Mesendoderm (in vitro differentiated cells): ENCODE results near the gene HNRNPK.

Source experiments
- DNase-seq: peaks from one replicate; pipeline ENCODE4 v3.0.0; 2013
- H2AK5ac ChIP-seq: 2 replicates; pipeline ENCODE4 v1.6.1; 2013; ENCODE audit warnings: low read length, inconsistent platforms
- H2BK120ac ChIP-seq: 2 replicates; pipeline ENCODE4 v1.6.1; 2013; ENCODE audit warnings: low read depth, mild to moderate bottlenecking, low read length, moderate library complexity, mixed read lengths
- H2BK15ac ChIP-seq: replicated peaks from 2 replicates; pipeline ENCODE4 v1.6.1; 2013; ENCODE audit warnings: low read depth, mild to moderate bottlenecking, moderate library complexity
- H2BK5ac ChIP-seq: 2 replicates; pipeline ENCODE4 v1.6.1; 2013; ENCODE audit warnings: low read length, inconsistent platforms
- H3K18ac ChIP-seq: 2 replicates; pipeline ENCODE4 v1.6.1; 2013; ENCODE audit warnings: mild to moderate bottlenecking, low read length, mixed read lengths
- H3K23ac ChIP-seq: one replicate; pipeline ENCODE4 v1.6.1; 2013; ENCODE audit warnings: low read length
- H3K27ac ChIP-seq: 2 replicates; pipeline ENCODE4 v1.5.1; 2013; ENCODE audit warnings: low read depth, mild to moderate bottlenecking, inconsistent platforms, low read length, moderate library complexity
- H3K27me3 ChIP-seq: 2 replicates; pipeline ENCODE4 v1.6.1; 2013; ENCODE audit warnings: low read length, control low read depth, mild to moderate bottlenecking, inconsistent platforms; ENCODE audit not compliant: insufficient read depth, poor library complexity
- H3K36me3 ChIP-seq: 2 replicates; pipeline ENCODE4 v1.6.1; 2013; ENCODE audit warnings: low read length, inconsistent platforms; ENCODE audit not compliant: control insufficient read depth, insufficient read depth
- H3K4ac ChIP-seq: one replicate; pipeline ENCODE4 v1.6.1; 2013; ENCODE audit warnings: low read depth, mild to moderate bottlenecking, low read length, moderate library complexity
- H3K4me1 ChIP-seq: 2 replicates; pipeline ENCODE4 v1.6.1; 2013; ENCODE audit warnings: low read depth, low read length, inconsistent platforms; ENCODE audit not compliant: control insufficient read depth
- H3K4me2 ChIP-seq: 2 replicates; pipeline ENCODE4 v1.6.1; 2013; ENCODE audit warnings: low read length
- H3K4me3 ChIP-seq: 2 replicates; pipeline ENCODE4 v1.5.1; 2013; ENCODE audit warnings: mild to moderate bottlenecking, low read length
- H3K56ac ChIP-seq: one replicate; pipeline ENCODE4 v1.6.1; 2013; ENCODE audit warnings: low read length
- H3K79me1 ChIP-seq: 2 replicates; pipeline ENCODE4 v1.6.1; 2013; ENCODE audit warnings: low read length, inconsistent platforms
- H3K79me2 ChIP-seq: 2 replicates; pipeline ENCODE4 v1.6.1; 2013; ENCODE audit warnings: mild to moderate bottlenecking, low read length; ENCODE audit not compliant: control insufficient read depth, insufficient read depth
- H3K9ac ChIP-seq: 2 replicates; pipeline ENCODE4 v1.6.1; 2013; ENCODE audit warnings: low read length, inconsistent platforms
- H4K5ac ChIP-seq: one replicate; pipeline ENCODE4 v1.6.1; 2013; ENCODE audit warnings: low read length
- H4K8ac ChIP-seq: one replicate; pipeline ENCODE4 v1.6.1; 2013; ENCODE audit warnings: low read depth, mild to moderate bottlenecking, control low read depth, low read length, moderate library complexity
- WGBS: extraction: QIAGEN DNeasy Blood & Tissue Kit; methylation state at CpG from one replicate; pipeline ENCODE4 v1.1.7; 2013; ENCODE audit warnings: low lambda C conversion rate, missing lambda C conversion rate; ENCODE audit not compliant: insufficient coverage; ENCODE audit errors: extremely low coverage; 5-methylcytosine and 5-hydroxymethylcytosine counted together

The HNRNPK gene

DNA sequence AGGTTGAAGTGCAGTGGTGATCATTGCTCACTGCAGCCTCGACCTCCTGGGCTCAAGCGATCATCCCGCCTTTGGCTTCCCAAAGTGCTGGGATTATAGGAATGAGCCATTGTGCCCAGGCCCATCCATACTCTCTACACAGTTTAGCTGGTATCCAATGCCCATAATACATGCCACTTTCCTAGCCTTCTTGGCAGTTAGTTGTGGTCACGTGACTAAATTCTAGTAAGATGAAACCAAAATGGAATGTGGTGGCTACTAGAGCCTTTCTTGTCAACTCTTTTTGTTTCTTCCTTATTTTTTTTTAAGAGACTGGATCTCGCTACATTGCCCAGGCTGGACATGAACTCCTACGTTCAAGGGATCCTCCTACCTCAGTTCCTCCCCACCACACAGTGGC, 43.5 kb downstream of the HNRNPK start:
- no CpG with 5 or more reads among the region's 6 CpGs for WGBS
- no peak overlapping the region for H2AK5ac ChIP-seq
- no peak overlapping the region for H2BK15ac ChIP-seq
- H3K4me3 ChIP-seq: no peak overlapping the region
- H2BK5ac ChIP-seq: no peak overlapping the region
- no peak overlapping the region for H4K5ac ChIP-seq
- H3K9ac ChIP-seq: no peak overlapping the region
- no peaks in the 10 kb centered on the region for H3K79me1 ChIP-seq
- H3K27me3 ChIP-seq: no peaks in the 10 kb centered on the region
- H3K18ac ChIP-seq: no peak overlapping the region
- no peak for DNase-seq
- H4K8ac ChIP-seq: no peak overlapping the region
- no peak overlapping the region for H3K4me2 ChIP-seq
- no peaks in the 10 kb centered on the region for H3K79me2 ChIP-seq
- no peaks in the 10 kb centered on the region for H3K4me1 ChIP-seq
- no peak overlapping the region for H3K4ac ChIP-seq
- no peaks in the 10 kb centered on the region for H3K36me3 ChIP-seq
- no peak overlapping the region for H2BK120ac ChIP-seq
- H3K23ac ChIP-seq: no peak overlapping the region
- no peak overlapping the region for H3K56ac ChIP-seq
- no peak overlapping the region for H3K27ac ChIP-seq

DNA sequence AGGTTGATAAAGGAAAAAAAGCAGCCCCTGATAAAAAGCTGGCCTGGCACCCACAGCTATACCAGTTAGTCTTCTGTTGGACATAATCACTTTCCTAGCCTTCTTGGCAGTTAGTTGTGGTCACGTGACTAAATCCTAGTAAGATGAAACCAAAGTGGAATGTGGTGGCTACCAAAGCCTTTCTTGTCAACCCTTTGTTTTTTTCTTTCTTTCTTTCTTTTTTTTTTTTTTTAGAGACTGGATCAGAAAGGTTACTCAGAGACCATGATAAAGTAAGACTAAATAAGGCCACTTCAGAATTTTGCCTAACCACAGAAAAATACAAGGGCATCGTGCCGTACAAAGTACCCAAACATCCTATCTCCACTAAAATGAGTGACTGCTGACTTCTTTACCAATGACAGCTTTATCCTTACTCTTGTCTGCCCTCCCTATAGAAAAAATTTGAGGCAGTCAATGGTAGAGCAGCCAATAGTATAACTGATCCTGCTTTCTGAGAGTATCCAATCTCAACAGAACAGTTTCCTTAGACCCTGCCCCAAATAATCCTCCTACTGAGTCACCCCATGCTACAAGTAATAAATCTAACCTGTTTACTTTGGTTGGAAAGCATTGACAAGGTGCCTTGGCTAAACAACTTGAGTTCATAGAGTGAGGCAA, 44.6 kb downstream of the HNRNPK start:
- Histone ChIP-seq H3K4me3 (no peak overlapping the region), H3K18ac (no peak overlapping the region), H3K36me3 (no peaks in the 10 kb centered on the region), H3K4me2 (no peak overlapping the region), H3K79me2 (no peaks in the 10 kb centered on the region), H3K27me3 (no peaks in the 10 kb centered on the region), H3K4ac (no peak overlapping the region), H3K23ac (no peak overlapping the region), H3K9ac (no peak overlapping the region), H2AK5ac (no peak overlapping the region), H4K5ac (no peak overlapping the region), H2BK15ac (no peak overlapping the region), H3K56ac (no peak overlapping the region), H3K4me1 (no peaks in the 10 kb centered on the region), H2BK5ac (no peak overlapping the region), H2BK120ac (no peak overlapping the region), H4K8ac (no peak overlapping the region), H3K79me1 (no peaks in the 10 kb centered on the region), H3K27ac (no peak overlapping the region)
- WGBS: no CpG with 5 or more reads among the region's 3 CpGs
- DNase-seq: no peak

DNA sequence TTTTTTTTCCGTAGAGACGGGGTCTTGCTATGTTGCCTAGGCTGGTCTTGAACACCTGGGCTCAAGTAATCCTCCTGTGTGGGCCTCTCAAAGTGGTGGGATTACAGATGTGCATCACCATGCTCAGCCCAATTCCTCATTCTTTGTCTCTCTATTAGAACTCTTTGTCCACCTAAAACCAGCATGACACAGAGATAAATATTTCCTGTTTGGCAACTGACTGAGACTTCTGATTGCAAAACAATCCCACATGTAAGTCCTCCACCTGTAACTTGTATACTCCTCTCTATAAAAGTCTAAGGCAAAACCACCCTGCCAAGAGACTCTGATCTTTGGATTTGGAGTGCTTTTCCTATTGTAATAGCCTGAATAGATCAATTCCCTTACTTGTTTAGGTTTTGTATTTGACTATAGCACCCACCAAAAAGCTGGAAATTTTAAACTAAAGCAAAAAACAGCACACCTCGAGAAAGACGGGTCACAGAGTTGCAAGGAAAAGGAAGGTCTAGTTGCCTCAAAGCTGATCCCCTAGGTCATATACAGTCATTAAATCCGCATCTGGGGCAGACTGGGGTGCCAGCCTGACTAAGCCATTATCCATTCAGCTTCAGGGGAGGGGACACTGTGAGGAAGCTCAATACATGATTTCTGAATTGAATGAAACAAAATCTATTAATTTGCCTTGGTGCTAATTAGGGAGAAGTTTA, 45.3 kb downstream of the HNRNPK start:
- WGBS: no CpG with 5 or more reads among the region's 5 CpGs
- no peaks in the 10 kb centered on the region for H3K79me2 ChIP-seq
- no peak overlapping the region for H3K9ac ChIP-seq

DNA sequence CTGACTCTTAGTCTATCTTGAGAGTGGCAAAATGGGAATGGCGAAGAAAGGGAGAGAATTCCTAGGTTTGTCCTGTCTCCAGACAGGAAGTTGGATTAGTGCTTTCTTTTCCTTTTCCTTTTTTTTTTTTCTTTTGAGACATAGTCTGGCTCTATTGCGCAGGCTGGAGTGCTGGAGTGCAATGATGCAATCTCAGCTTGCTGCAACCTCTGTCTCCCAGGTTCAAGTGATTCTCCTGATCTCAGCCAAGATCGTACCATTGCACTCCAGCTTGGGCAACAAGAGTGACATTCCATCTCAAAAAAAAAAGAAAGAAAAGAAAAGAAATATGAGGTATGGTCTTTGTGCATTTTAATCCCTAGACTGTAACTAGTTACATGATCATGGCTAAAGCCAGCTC, 46.2 kb downstream of the HNRNPK start:
- DNase-seq: no peak
- no peak overlapping the region for H3K4me3 ChIP-seq
- H3K23ac ChIP-seq: no peak overlapping the region
- H3K9ac ChIP-seq: no peak overlapping the region
- H3K36me3 ChIP-seq: no peaks in the 10 kb centered on the region
- no peaks in the 10 kb centered on the region for H3K4me1 ChIP-seq
- no CpG with 5 or more reads among the region's 3 CpGs for WGBS
- no peak overlapping the region for H3K4ac ChIP-seq
- no peak overlapping the region for H3K56ac ChIP-seq
- H4K8ac ChIP-seq: no peak overlapping the region
- no peak overlapping the region for H4K5ac ChIP-seq
- H3K27ac ChIP-seq: no peak overlapping the region
- H3K79me2 ChIP-seq: no peaks in the 10 kb centered on the region
- no peak overlapping the region for H3K18ac ChIP-seq
- H3K27me3 ChIP-seq: no peaks in the 10 kb centered on the region
- H2BK15ac ChIP-seq: no peak overlapping the region
- no peaks in the 10 kb centered on the region for H3K79me1 ChIP-seq
- H2BK120ac ChIP-seq: no peak overlapping the region
- no peak overlapping the region for H3K4me2 ChIP-seq
- no peak overlapping the region for H2BK5ac ChIP-seq
- H2AK5ac ChIP-seq: no peak overlapping the region

More for the DNA sequence above, 45.3 kb downstream of the HNRNPK start:
- H3K36me3 ChIP-seq: no peaks in the 10 kb centered on the region
- no peak overlapping the region for H2BK15ac ChIP-seq
- no peak overlapping the region for H2AK5ac ChIP-seq
- no peak overlapping the region for H3K18ac ChIP-seq
- no peak overlapping the region for H3K4me3 ChIP-seq
- H3K4me1 ChIP-seq: no peaks in the 10 kb centered on the region
- no peak overlapping the region for H4K8ac ChIP-seq
- no peak overlapping the region for H3K4ac ChIP-seq
- no peak overlapping the region for H3K56ac ChIP-seq
- H3K23ac ChIP-seq: no peak overlapping the region
- H2BK5ac ChIP-seq: no peak overlapping the region
- H2BK120ac ChIP-seq: no peak overlapping the region
- H3K4me2 ChIP-seq: no peak overlapping the region
- no peaks in the 10 kb centered on the region for H3K79me1 ChIP-seq
- no peak overlapping the region for H4K5ac ChIP-seq
- no peak overlapping the region for H3K27ac ChIP-seq
- DNase-seq: no peak
- no peaks in the 10 kb centered on the region for H3K27me3 ChIP-seq

DNA sequence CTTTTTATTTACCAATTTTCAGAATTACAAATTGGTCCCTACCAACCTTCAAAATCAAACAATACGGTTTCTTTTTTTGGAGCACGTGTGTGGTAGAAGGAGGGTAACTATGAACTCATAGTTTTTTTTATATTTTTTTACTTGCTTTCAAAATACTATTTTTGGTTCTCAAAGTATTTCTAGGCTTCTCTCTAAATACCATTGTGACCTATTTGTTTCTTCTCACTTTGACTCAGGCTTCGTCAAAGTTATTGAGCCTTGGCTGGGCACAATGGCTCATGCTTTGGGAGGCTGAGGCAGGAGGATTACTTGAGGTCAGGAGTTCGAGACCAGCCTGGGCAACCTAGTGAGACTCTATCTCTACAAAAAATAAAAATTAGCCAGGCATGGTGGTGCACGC, 47.2 kb downstream of the HNRNPK start:
- H4K8ac ChIP-seq: no peak overlapping the region
- no peak overlapping the region for H2BK120ac ChIP-seq
- no CpG with 5 or more reads among the region's 5 CpGs for WGBS
- no peak overlapping the region for H2AK5ac ChIP-seq
- no peaks in the 10 kb centered on the region for H3K36me3 ChIP-seq
- no peaks in the 10 kb centered on the region for H3K4me1 ChIP-seq
- no peak overlapping the region for H2BK5ac ChIP-seq
- H3K23ac ChIP-seq: no peak overlapping the region
- no peaks in the 10 kb centered on the region for H3K79me2 ChIP-seq
- H2BK15ac ChIP-seq: no peak overlapping the region
- H3K79me1 ChIP-seq: no peaks in the 10 kb centered on the region
- no peaks in the 10 kb centered on the region for H3K27me3 ChIP-seq
- no peak overlapping the region for H4K5ac ChIP-seq
- no peak overlapping the region for H3K4me2 ChIP-seq
- H3K9ac ChIP-seq: no peak overlapping the region
- H3K4me3 ChIP-seq: no peak overlapping the region
- H3K4ac ChIP-seq: no peak overlapping the region
- H3K18ac ChIP-seq: no peak overlapping the region
- no peak overlapping the region for H3K56ac ChIP-seq
- DNase-seq: no peak
- no peak overlapping the region for H3K27ac ChIP-seq

DNA sequence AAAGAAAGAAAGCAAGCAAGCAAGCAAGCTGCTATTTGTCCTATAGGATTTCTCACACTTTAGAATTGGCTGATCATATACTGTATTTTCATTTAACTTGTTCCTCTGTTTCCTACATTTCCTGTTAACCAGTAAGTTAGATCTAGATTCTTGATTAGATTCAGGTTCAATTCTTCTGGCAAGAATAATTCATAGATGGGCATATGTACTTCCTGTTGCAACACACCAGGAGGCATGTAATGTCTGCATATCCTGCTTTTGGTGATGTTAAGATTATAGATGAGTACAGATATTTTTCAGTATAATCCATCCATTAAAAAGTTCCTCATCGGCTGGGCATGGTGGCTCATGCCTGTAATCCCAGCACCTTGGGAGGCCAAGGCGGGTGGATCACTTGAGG, 48.0 kb downstream of the HNRNPK start:
- H3K4me3 ChIP-seq: no peak overlapping the region
- no peak for DNase-seq

More for the DNA sequence above, 48.0 kb downstream of the HNRNPK start:
- Histone ChIP-seq H3K36me3 (no peaks in the 10 kb centered on the region), H3K4me2 (no peak overlapping the region), H2AK5ac (no peak overlapping the region), H3K27ac (no peak overlapping the region), H2BK5ac (no peak overlapping the region), H3K27me3 (no peaks in the 10 kb centered on the region), H3K4ac (no peak overlapping the region), H3K23ac (no peak overlapping the region), H4K5ac (no peak overlapping the region), H2BK120ac (no peak overlapping the region), H4K8ac (no peak overlapping the region), H3K56ac (no peak overlapping the region), H3K18ac (no peak overlapping the region), H2BK15ac (no peak overlapping the region), H3K79me1 (no peaks in the 10 kb centered on the region), H3K9ac (no peak overlapping the region), H3K4me1 (no peaks in the 10 kb centered on the region), H3K79me2 (no peaks in the 10 kb centered on the region)
- no CpG with 5 or more reads among the region's 2 CpGs for WGBS
